ENCODE data around the gene CERCAM.
"Not testable (repeated sequence)": the region's sequence is repeated elsewhere in the genome, so short reads cannot be mapped to it uniquely, and the experiment has no call there.

The CERCAM gene

GRCh38 chr9:128393970-128394369, 26.7 kb upstream of the CERCAM start:
- no peak for DNase-seq

GRCh38 chr9:128394379-128395168, 26.1 kb upstream of the CERCAM start:
- no peak for DNase-seq

- DNase-seq, result no peak
Measured at GRCh38 chr9:128396970-128397613, 23.6 kb upstream of the CERCAM start.

- no peak for DNase-seq
Measured at GRCh38 chr9:128397831-128398230, 22.8 kb upstream of the CERCAM start.

GRCh38 chr9:128399861-128400260, 20.8 kb upstream of the CERCAM start:
- no peak for DNase-seq

- DNase-seq, result no peak
Measured at GRCh38 chr9:128404560-128404959, 16.1 kb upstream of the CERCAM start.

- DNase-seq, result no peak
Measured at GRCh38 chr9:128405077-128405779, 15.4 kb upstream of the CERCAM start.

GRCh38 chr9:128405780-128406171, 14.9 kb upstream of the CERCAM start:
- no peak for DNase-seq

- no peak for DNase-seq
Measured at GRCh38 chr9:128406848-128407391, 13.7 kb upstream of the CERCAM start.

- no peak for DNase-seq
Measured at GRCh38 chr9:128408963-128409431, 11.7 kb upstream of the CERCAM start.

GRCh38 chr9:128409450-128409849, 11.2 kb upstream of the CERCAM start:
- no peak for DNase-seq

GRCh38 chr9:128409978-128410377, 10.7 kb upstream of the CERCAM start:
- no peak for DNase-seq

- DNase-seq, result no peak
Measured at GRCh38 chr9:128411364-128412119, 9.1 kb upstream of the CERCAM start.

GRCh38 chr9:128412120-128412790, 8.4 kb upstream of the CERCAM start:
- peak; percentile 29 for DNase-seq

GRCh38 chr9:128413728-128414127, 6.9 kb upstream of the CERCAM start:
- not testable (repeated sequence) for DNase-seq

GRCh38 chr9:128414461-128414860, 6.2 kb upstream of the CERCAM start:
- DNase-seq, result no peak

GRCh38 chr9:128415281-128415680, 5.4 kb upstream of the CERCAM start:
- DNase-seq, result no peak

GRCh38 chr9:128416014-128416413, 4.6 kb upstream of the CERCAM start:
- DNase-seq, result no peak

- no peak for DNase-seq
Measured at GRCh38 chr9:128416432-128417019, 4.1 kb upstream of the CERCAM start.

GRCh38 chr9:128419061-128419925, 1.4 kb upstream of the CERCAM start:
- DNase-seq, result no peak
